ENCODE results near the gene CBFA2T2. TPM values are rescaled to one million over a fixed set of nuclear protein-coding genes. Genes with fewer than 3 reads are reported as not detected.
"Not testable (repeated sequence)": the region's sequence is repeated elsewhere in the genome, so short reads cannot be mapped to it uniquely, and the experiment has no call there.

CBFA2T2 gene
- total RNA-seq, 4 donors from 2014 or later: 17.2 to 24.6 (median 21.7) TPM

GRCh38 chr20:33645396-33645795 is 155.5 kb downstream of the CBFA2T2 start:
- no peak overlapping the region for H3K4me3 ChIP-seq (ENCODE audit: low read depth, poor library complexity, severe bottlenecking)
- WGBS, 2 donors: 91 to 97% methylated on average over 2 of the region's 2 CpGs
- DNase-seq (ENCODE audit: low spot score in 2 of 2): peak in 1 of 2 donors; percentile 37
- no peak for TF ChIP-seq CTCF (IDR thresholded peaks at IDR 0.05)
- TF ChIP-seq POLR2A (IDR thresholded peaks at IDR 0.05): no peak
- intact Hi-C loops (cut with DNase I; ENCODE audit: low total_unique reads): no loop called here

GRCh38 chr20:33646191-33646590 is 156.3 kb downstream of the CBFA2T2 start:
- H3K4me3 ChIP-seq (ENCODE audit: low read depth, poor library complexity, severe bottlenecking): no peak overlapping the region
- DNase-seq (ENCODE audit: low spot score in 2 of 2): peak in 1 of 2 donors; percentile 58
- 94 to 95% methylated on average over 5 of the region's 5 CpGs for WGBS, 2 donors
- no peak for TF ChIP-seq CTCF (IDR thresholded peaks at IDR 0.05)
- no peak for TF ChIP-seq POLR2A (IDR thresholded peaks at IDR 0.05)
- intact Hi-C loops (cut with DNase I; ENCODE audit: low total_unique reads): no loop called here

- H3K4me3 ChIP-seq (ENCODE audit: low read depth, poor library complexity, severe bottlenecking); intact Hi-C loops (cut with DNase I; ENCODE audit: low total_unique reads): not testable (repeated sequence)
- WGBS, 2 donors: 61 to 65% methylated on average over 14 of the region's 14 CpGs
- peak in 1 of 2 donors; percentile 81 for DNase-seq (ENCODE audit: low spot score in 2 of 2)
These were observed 157.2 kb downstream of the CBFA2T2 start for GRCh38 chr20:33646959-33647602.

- DNase-seq (ENCODE audit: low spot score in 2 of 2): peak in 1 of 2 donors; percentile 85
- TF ChIP-seq CTCF (IDR thresholded peaks at IDR 0.05) (no peak), POLR2A (IDR thresholded peaks at IDR 0.05) (no peak)
- no peak overlapping the region for H3K4me3 ChIP-seq (ENCODE audit: low read depth, poor library complexity, severe bottlenecking)
- intact Hi-C loops (cut with DNase I; ENCODE audit: low total_unique reads): no loop called here
- 42 to 44% methylated on average over 11 of the region's 11 CpGs for WGBS, 2 donors
These were observed 157.9 kb downstream of the CBFA2T2 start for GRCh38 chr20:33647603-33648395.

GRCh38 chr20:33648396-33649004 is 158.6 kb downstream of the CBFA2T2 start:
- no peak for DNase-seq (ENCODE audit: low spot score in 2 of 2)
- TF ChIP-seq POLR2A (IDR thresholded peaks at IDR 0.05) (no peak), CTCF (IDR thresholded peaks at IDR 0.05) (no peak)
- H3K4me3 ChIP-seq (ENCODE audit: low read depth, poor library complexity, severe bottlenecking): no peak overlapping the region
- intact Hi-C loops (cut with DNase I; ENCODE audit: low total_unique reads): no loop called here
- 54 to 57% methylated on average over 14 of the region's 14 CpGs for WGBS, 2 donors

- 64 to 67% methylated on average over 18 to 19 of the region's 19 CpGs for WGBS, 2 donors
- peak in 1 of 2 donors; percentile 88 for DNase-seq (ENCODE audit: low spot score in 2 of 2)
- intact Hi-C loops (cut with DNase I; ENCODE audit: low total_unique reads): no loop called here
These were observed 159.3 kb downstream of the CBFA2T2 start for GRCh38 chr20:33649201-33649681.

More at GRCh38 chr20:33649201-33649681, 159.3 kb downstream of the CBFA2T2 start:
- TF ChIP-seq CTCF (IDR thresholded peaks at IDR 0.05) (no peak), POLR2A (IDR thresholded peaks at IDR 0.05) (no peak)
- no peak overlapping the region for H3K4me3 ChIP-seq (ENCODE audit: low read depth, poor library complexity, severe bottlenecking)

All from lower leg skin (tissue), 4 donors.